RCC 7860 (cell line): ENCODE measurements around the gene NOS1AP.

ENCODE experiments used
- DNase-seq: peaks from one replicate; pipeline ENCODE4 v3.0.0-alpha.2; 2015; ENCODE audit warnings: low spot score
- FAIRE-seq: peaks from 2 replicates; lab custom pipeline; 2012; peaks lifted over from hg19 to GRCh38; lab: Jason Lieb, UNC

The NOS1AP gene

GRCh38 chr1:162134646-162135045, 65.2 kb downstream of the NOS1AP start:
- DNase-seq (no peak), FAIRE-seq (no peak)

DNA sequence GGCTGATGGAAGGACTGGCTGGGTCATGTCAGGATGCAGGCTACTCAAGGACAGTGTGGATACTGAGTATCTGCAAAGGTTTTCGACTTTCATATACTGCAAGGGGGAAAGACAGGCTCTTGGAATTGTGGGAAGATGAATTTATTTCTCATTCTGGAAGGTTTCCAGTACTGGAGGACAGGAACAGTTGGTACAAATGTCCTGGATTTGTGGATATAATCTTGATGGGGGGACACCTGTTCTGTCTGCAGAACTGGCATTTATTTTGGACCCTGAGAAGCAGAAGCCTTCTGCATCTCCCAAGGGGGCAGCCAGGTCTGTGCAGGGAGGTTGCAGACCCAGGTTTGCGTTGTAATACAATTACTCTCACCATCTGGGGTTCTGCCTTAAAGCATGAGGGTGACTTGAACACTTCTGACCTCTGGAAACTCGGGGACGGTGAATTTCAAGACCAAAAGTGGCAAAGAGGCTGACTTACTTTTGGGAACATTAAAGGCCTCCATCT, 65.8 kb downstream of the NOS1AP start:
- DNase-seq (no peak), FAIRE-seq (no peak)

- DNase-seq (peak; percentile 72), FAIRE-seq (peak; percentile 66)
These were observed 67.3 kb downstream of the NOS1AP start for GRCh38 chr1:162136760-162137159.

DNA sequence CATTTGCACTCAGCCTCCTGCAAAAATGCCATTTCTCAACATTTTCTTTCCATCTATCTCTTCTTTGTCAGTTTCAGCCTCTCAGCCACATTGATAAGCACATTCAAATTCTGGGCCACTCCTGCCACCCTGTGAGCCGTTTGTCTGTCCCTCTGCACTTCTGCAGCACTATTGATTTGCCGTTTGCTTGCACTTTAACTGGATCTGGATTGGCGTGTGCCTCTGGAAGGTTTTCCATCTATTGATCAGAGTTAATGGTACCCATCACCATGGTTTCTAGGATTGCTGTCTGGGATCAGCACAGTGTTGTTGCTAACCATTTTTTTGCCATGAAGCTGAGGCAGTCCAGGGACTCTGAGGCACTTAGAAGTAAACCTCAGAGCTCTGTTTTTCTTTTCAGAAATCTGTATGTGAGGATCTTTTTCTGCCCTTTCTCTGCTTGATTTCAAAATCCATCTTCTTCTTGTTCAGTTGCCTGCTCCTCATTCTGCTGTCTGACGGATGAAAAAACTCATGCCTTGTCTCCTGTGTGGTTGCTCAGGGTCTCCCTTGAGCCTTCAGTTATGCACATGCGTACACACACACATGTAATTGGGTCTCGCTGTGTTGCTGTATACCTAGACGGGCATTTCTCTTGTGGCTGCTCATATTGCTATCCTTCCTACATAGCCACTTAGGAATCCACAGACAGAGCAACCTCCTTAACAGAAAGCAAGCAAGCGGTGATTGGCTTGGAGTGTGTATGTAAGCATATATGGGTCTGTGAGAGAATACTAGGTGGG, 67.9 kb downstream of the NOS1AP start:
- DNase-seq = no peak
- FAIRE-seq = no peak

DNA sequence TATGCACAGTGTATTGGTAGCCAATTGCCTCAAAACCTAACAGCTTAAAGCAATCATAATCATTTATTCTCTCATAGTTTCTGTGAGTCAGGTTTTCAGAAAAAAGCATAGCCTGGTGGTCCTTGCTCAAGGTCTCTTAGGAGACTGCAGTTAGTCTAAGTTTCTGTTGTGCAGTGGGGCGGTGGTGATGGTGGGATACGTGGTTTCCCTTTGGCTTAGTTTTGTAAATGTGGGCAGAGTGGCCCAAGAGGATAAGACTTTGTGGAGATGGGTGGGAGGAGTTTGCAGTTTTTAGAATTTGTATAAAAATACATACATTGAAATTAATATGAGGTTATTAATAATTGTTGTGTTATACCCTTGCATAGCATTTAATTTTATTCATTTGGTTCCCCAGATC, 68.6 kb downstream of the NOS1AP start:
- FAIRE-seq (no peak), DNase-seq (no peak)

- FAIRE-seq (no peak), DNase-seq (no peak)
These were observed 69.2 kb downstream of the NOS1AP start for GRCh38 chr1:162138599-162139181.

- FAIRE-seq (no peak), DNase-seq (no peak)
These were observed 69.7 kb downstream of the NOS1AP start for GRCh38 chr1:162139211-162139610.

GRCh38 chr1:162141281-162142054, 72.0 kb downstream of the NOS1AP start:
- no peak for FAIRE-seq
- DNase-seq = no peak

GRCh38 chr1:162142968-162143367, 73.5 kb downstream of the NOS1AP start:
- DNase-seq = no peak
- FAIRE-seq = no peak

DNA sequence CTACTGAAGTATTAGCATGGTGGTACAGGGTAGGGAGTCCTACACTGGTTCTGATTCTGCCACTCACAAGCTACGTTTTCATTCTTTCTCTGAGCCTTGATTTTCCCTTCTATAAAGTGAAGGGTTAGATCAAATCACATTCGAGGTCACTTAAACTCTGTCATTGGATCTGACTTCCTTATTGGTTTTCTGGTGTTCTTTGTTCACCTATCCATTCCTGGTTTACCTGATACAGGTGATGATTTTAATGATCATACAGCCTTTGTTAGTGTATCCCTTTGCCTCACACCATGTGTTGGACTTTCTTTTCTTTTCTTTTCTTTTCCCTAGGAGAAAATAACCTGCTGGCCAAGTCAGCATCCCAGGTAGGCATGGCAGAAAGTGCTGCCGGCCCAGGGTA, 74.8 kb downstream of the NOS1AP start:
- FAIRE-seq (no peak), DNase-seq (no peak)

GRCh38 chr1:162144853-162145252, 75.4 kb downstream of the NOS1AP start:
- DNase-seq (no peak), FAIRE-seq (no peak)

DNA sequence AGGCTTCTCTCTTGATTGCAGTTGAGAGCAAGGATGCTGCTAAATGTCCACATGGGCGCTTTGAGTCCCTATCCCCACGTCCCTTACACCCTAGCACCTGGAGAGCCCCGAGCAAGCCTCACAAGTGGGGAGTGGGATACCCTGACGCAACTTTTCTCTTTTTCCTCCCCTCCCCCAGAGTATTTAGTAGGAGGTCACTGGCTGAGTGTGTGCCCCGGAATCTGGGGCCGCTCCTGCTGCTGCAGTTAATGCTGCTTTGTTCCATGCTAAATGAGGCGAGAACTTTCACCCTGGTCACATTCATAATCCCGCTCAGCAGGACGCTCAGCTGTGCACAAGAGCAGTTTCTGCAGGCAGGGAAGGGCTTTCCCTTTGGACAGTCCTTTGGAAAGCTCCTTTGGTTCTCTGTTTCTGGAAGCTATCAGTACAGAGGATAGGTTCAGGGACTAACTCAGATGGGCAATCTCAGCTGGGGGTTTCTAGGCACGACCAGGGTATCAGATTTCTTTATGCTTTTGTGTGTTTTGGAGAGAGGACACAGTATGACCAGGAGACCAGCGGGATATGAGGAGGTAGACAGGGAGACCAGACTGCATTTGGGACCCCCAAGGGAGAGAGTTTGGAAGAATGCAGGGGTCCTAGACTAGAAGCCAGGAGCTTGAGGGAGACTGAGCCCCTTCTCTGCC, 75.9 kb downstream of the NOS1AP start:
- DNase-seq = no peak
- no peak for FAIRE-seq

DNA sequence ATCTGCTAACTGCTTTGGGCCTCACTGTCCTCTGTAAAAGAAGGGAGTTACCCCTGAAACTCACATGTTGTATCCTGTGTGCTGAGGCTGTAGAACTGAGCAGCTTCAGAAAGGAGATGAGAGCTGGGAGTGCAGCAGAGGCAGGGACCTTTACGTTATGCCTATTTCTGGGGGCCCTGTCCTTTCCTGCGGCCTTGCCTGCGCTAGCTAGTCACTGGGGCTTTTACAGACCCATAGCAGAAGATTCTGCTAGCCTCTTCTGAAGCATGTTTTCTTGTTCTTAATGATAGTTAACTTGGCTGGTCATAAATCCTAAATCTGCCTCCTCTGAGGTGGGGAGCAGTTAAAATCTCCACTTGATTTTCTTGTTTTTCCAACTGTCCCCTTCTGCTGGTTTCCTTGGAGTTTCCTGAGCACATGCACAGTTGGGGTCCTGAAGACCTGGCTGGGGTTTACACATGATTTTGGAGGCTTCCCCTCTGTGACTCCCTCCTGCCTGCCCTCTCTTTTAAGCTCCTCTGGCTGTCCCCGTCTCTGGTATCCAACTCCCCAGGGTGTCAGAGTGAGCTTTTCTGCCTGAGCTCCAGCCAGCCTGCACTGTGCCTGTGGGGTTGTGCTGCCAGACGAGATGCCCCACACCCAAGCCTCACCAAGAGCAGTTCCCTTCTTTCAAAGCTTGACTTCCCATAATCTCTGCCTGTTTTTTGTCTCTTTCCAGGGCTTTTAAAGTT, 76.6 kb downstream of the NOS1AP start:
- DNase-seq = no peak
- no peak for FAIRE-seq

GRCh38 chr1:162147760-162148159, 78.3 kb downstream of the NOS1AP start:
- no peak for FAIRE-seq
- no peak for DNase-seq

- FAIRE-seq = no peak
- no peak for DNase-seq
These were observed 80.6 kb downstream of the NOS1AP start for GRCh38 chr1:162150112-162150511.

DNA sequence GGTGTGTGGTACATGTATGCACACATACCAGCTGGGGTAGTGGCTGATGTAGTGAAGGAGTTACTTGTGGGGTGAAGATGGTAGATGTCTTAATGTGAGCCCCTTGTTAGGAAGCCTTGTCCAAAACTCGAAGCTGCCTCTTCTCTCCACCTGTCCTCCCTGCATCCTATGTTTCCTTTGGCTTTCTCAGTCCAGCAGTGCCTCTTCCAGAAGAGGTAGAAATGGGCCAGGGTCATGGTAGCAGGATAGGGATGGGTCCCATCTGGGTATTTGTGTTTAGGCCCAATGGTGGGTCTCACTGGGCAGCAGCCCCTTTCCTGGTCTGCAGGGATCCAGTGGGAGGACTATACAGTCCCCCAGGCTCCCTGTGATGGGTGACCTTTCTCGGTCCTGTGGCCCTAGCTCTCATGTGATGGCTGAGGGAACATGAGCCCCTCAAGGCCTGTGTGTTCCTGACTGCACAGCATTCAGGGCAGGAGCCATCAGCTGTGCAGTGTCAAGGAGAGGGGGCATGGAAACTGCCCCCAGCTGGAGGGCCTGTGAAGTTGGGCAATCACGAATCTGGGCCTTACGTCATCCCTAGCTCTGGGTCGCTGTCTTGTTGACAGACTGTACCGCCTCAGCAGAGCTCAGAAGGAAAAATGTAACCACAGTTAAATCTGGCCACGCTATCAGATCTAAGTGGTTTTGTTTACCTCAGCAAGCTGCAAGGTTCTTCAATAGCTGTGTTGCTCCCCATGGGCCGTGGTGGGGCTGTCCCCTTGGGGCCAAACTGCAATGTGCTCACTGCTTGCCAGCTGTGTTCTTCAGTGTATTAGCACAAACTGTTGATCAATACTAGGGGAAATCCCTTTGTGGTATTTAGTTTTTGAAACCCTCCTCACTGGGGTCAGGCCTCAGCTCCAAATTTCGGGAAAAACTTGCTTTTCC, 82.7 kb downstream of the NOS1AP start:
- no peak for FAIRE-seq
- no peak for DNase-seq

DNA sequence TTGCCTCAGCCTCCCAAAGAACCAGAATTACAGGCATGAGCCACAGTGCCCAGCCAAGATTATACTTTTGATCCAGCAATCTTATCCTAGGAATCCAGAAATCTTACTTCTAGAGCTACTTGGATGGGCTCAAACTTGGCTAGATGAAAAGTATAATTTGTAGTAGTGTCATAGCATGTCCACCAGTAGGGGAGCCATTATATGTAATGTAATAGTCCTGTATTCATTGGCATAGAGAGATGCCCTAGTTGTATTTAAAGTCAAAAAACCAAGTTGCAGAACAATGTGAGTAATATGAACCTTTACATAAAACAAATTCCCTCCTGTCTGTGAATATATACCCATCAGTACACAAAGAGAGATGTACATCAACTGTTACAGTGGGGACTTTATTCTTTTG, 83.9 kb downstream of the NOS1AP start:
- DNase-seq (no peak), FAIRE-seq (no peak)

GRCh38 chr1:162157469-162157868, 88.0 kb downstream of the NOS1AP start:
- DNase-seq (no peak), FAIRE-seq (no peak)

DNA sequence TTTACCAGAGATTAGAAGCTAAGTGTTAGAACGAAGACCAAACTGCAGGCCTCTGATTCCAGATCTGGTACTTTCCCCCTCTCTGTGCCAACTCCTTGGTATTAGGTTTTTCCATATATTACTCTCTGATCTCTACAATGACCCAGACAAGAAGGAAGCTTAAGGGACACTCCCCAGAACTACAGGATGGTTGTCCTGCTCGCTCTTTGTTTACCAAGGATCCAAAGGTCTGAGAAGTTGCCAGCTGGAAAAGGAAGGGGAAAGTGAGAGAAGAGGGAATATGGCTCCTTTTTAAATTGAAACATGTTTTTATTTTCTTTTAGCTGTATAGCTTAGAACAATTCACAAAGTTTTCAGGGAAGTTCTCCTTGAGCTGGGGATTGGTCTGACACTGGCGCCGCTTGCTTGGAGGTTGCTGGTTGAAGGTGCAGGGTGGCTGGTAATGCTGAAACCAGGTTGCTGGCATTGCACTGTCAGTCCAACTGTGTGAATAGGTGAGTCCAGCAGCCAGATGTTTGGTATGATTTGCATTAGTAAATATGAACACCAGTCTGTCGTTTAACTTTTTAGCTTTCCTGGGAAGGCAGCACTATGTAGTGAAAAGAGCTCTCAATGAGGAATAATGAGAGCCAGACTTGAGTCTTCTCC, 89.3 kb downstream of the NOS1AP start:
- DNase-seq (no peak), FAIRE-seq (no peak)
